Measurements from ENCODE around the gene PFN3. TPM values are rescaled to one million over a fixed set of nuclear protein-coding genes. Genes with fewer than 3 reads are reported as not detected.
A peak's percentile ranks its signal among the peaks of the same experiment; 100 is the strongest.

PFN3 gene
- total and polyA plus RNA-seq, 2 of the 13 experiments (the other 11 are each of a cell fraction or from before 2014, with no cell fraction given): not detected

DNA sequence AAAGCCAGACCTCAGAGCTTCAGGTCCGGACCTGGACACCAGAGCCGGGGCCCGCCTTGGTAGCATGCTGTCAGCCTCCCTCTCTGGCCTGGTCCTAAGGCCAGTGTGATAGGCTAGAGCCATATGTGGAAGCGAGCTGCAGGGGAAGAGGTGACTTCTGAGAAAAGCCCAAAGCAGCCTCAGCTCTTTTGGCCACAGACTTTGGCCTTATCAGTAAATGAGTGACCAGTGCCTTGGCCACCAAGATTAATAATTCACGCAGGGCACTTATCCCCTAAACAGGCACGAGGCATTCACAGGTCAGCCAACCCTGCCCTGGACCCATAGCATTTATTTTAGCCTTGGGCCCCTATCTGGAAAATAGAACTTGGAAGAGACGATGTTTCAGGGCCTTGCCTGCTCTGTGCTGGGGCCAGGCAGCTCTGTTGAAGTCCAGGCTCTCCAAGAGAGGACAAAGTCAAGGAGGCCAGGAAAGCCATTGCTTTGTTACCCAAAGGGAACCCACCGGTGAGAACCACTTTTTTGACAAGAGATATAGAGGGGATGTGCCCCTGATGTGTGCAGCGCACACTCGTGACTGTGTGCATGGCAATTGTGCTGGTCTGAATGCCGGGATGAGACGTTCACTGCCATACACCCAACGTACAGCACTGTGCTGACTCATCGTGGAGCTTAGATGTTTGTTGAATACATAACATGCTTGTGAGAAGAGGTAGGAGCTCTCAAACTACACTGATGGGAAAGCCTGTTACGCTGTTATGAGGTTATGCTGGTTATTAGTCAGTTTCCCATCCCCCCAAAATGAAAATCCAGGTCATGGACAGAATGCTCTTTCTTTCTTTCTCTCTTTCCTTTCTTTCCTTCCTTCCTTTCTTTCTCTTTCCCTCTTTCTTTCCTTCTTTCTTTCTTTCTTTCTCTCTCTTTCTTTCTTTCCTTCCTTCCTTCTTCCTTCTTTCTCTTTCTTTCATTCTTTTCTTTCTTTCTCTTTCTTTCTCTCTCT lies 21.3 kb downstream of the PFN3 start (continued):
- TF ChIP-seq HMG20A (CRISPR knock-in tag; IDR thresholded peaks at IDR 0.05; ENCODE audit: borderline replicate concordance): peak; percentile 14; the same call in 1 of the 2 replicates
- TF ChIP-seq, protein P1, sequence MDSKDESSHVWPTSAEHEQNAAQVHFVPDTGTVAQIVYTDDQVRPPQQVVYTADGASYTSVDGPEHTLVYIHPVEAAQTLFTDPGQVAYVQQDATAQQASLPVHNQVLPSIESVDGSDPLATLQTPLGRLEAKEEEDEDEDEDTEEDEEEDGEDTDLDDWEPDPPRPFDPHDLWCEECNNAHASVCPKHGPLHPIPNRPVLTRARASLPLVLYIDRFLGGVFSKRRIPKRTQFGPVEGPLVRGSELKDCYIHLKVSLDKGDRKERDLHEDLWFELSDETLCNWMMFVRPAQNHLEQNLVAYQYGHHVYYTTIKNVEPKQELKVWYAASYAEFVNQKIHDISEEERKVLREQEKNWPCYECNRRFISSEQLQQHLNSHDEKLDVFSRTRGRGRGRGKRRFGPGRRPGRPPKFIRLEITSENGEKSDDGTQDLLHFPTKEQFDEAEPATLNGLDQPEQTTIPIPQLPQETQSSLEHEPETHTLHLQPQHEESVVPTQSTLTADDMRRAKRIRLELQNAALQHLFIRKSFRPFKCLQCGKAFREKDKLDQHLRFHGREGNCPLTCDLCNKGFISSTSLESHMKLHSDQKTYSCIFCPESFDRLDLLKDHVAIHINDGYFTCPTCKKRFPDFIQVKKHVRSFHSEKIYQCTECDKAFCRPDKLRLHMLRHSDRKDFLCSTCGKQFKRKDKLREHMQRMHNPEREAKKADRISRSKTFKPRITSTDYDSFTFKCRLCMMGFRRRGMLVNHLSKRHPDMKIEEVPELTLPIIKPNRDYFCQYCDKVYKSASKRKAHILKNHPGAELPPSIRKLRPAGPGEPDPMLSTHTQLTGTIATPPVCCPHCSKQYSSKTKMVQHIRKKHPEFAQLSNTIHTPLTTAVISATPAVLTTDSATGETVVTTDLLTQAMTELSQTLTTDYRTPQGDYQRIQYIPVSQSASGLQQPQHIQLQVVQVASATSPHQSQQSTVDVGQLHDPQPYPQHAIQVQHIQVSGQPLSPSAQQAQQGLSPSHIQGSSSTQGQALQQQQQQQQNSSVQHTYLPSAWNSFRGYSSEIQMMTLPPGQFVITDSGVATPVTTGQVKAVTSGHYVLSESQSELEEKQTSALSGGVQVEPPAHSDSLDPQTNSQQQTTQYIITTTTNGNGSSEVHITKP (CRISPR knock-in tag; IDR thresholded peaks at IDR 0.05; ENCODE audit: low read depth): peak; percentile 78
- TF ChIP-seq ZNF12 (CRISPR knock-in tag; IDR thresholded peaks at IDR 0.05): peak; percentile 76; the same call in 1 of the 2 replicates
- TF ChIP-seq, protein P2, sequence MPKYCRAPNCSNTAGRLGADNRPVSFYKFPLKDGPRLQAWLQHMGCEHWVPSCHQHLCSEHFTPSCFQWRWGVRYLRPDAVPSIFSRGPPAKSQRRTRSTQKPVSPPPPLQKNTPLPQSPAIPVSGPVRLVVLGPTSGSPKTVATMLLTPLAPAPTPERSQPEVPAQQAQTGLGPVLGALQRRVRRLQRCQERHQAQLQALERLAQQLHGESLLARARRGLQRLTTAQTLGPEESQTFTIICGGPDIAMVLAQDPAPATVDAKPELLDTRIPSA (CRISPR knock-in tag; IDR thresholded peaks at IDR 0.05; ENCODE audit: borderline replicate concordance): peak; percentile 65; the same call in 1 of the 2 replicates
- TF ChIP-seq, protein P3, sequence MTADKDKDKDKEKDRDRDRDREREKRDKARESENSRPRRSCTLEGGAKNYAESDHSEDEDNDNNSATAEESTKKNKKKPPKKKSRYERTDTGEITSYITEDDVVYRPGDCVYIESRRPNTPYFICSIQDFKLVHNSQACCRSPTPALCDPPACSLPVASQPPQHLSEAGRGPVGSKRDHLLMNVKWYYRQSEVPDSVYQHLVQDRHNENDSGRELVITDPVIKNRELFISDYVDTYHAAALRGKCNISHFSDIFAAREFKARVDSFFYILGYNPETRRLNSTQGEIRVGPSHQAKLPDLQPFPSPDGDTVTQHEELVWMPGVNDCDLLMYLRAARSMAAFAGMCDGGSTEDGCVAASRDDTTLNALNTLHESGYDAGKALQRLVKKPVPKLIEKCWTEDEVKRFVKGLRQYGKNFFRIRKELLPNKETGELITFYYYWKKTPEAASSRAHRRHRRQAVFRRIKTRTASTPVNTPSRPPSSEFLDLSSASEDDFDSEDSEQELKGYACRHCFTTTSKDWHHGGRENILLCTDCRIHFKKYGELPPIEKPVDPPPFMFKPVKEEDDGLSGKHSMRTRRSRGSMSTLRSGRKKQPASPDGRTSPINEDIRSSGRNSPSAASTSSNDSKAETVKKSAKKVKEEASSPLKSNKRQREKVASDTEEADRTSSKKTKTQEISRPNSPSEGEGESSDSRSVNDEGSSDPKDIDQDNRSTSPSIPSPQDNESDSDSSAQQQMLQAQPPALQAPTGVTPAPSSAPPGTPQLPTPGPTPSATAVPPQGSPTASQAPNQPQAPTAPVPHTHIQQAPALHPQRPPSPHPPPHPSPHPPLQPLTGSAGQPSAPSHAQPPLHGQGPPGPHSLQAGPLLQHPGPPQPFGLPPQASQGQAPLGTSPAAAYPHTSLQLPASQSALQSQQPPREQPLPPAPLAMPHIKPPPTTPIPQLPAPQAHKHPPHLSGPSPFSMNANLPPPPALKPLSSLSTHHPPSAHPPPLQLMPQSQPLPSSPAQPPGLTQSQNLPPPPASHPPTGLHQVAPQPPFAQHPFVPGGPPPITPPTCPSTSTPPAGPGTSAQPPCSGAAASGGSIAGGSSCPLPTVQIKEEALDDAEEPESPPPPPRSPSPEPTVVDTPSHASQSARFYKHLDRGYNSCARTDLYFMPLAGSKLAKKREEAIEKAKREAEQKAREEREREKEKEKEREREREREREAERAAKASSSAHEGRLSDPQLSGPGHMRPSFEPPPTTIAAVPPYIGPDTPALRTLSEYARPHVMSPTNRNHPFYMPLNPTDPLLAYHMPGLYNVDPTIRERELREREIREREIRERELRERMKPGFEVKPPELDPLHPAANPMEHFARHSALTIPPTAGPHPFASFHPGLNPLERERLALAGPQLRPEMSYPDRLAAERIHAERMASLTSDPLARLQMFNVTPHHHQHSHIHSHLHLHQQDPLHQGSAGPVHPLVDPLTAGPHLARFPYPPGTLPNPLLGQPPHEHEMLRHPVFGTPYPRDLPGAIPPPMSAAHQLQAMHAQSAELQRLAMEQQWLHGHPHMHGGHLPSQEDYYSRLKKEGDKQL (CRISPR knock-in tag; IDR thresholded peaks at IDR 0.05; ENCODE audit: low read depth): no peak
- TF ChIP-seq, protein P4, sequence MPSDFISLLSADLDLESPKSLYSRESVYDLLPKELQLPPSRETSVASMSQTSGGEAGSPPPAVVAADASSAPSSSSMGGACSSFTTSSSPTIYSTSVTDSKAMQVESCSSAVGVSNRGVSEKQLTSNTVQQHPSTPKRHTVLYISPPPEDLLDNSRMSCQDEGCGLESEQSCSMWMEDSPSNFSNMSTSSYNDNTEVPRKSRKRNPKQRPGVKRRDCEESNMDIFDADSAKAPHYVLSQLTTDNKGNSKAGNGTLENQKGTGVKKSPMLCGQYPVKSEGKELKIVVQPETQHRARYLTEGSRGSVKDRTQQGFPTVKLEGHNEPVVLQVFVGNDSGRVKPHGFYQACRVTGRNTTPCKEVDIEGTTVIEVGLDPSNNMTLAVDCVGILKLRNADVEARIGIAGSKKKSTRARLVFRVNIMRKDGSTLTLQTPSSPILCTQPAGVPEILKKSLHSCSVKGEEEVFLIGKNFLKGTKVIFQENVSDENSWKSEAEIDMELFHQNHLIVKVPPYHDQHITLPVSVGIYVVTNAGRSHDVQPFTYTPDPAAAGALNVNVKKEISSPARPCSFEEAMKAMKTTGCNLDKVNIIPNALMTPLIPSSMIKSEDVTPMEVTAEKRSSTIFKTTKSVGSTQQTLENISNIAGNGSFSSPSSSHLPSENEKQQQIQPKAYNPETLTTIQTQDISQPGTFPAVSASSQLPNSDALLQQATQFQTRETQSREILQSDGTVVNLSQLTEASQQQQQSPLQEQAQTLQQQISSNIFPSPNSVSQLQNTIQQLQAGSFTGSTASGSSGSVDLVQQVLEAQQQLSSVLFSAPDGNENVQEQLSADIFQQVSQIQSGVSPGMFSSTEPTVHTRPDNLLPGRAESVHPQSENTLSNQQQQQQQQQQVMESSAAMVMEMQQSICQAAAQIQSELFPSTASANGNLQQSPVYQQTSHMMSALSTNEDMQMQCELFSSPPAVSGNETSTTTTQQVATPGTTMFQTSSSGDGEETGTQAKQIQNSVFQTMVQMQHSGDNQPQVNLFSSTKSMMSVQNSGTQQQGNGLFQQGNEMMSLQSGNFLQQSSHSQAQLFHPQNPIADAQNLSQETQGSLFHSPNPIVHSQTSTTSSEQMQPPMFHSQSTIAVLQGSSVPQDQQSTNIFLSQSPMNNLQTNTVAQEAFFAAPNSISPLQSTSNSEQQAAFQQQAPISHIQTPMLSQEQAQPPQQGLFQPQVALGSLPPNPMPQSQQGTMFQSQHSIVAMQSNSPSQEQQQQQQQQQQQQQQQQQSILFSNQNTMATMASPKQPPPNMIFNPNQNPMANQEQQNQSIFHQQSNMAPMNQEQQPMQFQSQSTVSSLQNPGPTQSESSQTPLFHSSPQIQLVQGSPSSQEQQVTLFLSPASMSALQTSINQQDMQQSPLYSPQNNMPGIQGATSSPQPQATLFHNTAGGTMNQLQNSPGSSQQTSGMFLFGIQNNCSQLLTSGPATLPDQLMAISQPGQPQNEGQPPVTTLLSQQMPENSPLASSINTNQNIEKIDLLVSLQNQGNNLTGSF (CRISPR knock-in tag; IDR thresholded peaks at IDR 0.05): peak; percentile 60
- TF ChIP-seq, protein P5, sequence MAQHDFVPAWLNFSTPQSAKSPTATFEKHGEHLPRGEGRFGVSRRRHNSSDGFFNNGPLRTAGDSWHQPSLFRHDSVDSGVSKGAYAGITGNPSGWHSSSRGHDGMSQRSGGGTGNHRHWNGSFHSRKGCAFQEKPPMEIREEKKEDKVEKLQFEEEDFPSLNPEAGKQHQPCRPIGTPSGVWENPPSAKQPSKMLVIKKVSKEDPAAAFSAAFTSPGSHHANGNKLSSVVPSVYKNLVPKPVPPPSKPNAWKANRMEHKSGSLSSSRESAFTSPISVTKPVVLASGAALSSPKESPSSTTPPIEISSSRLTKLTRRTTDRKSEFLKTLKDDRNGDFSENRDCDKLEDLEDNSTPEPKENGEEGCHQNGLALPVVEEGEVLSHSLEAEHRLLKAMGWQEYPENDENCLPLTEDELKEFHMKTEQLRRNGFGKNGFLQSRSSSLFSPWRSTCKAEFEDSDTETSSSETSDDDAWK (CRISPR knock-in tag; IDR thresholded peaks at IDR 0.05): no peak
- TF ChIP-seq MBD4 (IDR thresholded peaks at IDR 0.05; ENCODE audit: borderline replicate concordance, low read length): no peak
- TF ChIP-seq ZBTB7B (CRISPR knock-in tag; IDR thresholded peaks at IDR 0.05): no peak

Measured in HepG2 (cell line).